Measurements from ENCODE around the gene DES. TPM values are rescaled to one million over a fixed set of nuclear protein-coding genes. Genes with fewer than 3 reads are reported as not detected.

Gene DES
- polyA plus RNA-seq = not detected

GRCh38 chr2:219418155-219419011 lies at the start of gene DES:
DES (plus strand) TSS chr2:219418377; CDS start chr2:219418463, 86 bp downstream.
- Mint-ChIP-seq H3K27ac (no peak within 1 kb of the TSS), H3K27me3 (peaks cover 28% of the 10 kb centered on the region), H3K4me1 (peaks cover 0 to 1% (median 0%) of the 10 kb centered on the region in 3 donors), H3K4me3 (peak within 1 kb of the TSS in 1 of 4 donors; percentile 39), H3K9me3 (no peaks in the 10 kb centered on the region), H3K36me3 (no peaks in the 10 kb centered on the region)

- Mint-ChIP-seq H3K27me3 (no peaks in the 10 kb centered on the region), H3K4me3 (no peak overlapping the region), H3K9me3 (no peaks in the 10 kb centered on the region), H3K27ac (no peak overlapping the region), H3K4me1 (peaks cover 0 to 2% (median 0%) of the 10 kb centered on the region in 3 donors), H3K36me3 (peaks cover 9% of the 10 kb centered on the region)
Measured at GRCh38 chr2:219368690-219369191, 49.4 kb upstream of the DES start.

DNA sequence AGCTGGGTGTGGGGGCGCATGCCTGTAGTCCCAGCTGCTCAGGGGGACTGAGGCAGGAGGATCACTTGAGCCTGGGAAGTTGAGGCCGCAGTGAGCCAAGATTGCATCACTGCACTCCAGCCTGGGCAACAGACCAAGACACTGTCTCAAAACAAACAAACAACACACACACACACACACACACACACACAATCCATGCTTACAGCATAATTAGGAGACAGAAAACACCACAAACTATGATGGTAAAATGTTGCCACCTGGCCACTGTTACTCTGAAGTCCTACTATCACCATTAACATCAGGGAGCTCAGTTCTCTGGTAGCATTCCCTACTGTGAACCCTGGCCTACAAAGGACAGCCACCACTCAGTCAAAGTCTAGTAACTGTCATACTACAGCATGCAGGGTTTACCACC lies 48.7 kb upstream of the DES start:
- Mint-ChIP-seq H3K4me1 (peaks cover 0 to 2% (median 0%) of the 10 kb centered on the region in 3 donors), H3K27ac (no peak overlapping the region), H3K9me3 (no peaks in the 10 kb centered on the region), H3K36me3 (peaks cover 14% of the 10 kb centered on the region), H3K27me3 (no peaks in the 10 kb centered on the region), H3K4me3 (no peak overlapping the region)

DNA sequence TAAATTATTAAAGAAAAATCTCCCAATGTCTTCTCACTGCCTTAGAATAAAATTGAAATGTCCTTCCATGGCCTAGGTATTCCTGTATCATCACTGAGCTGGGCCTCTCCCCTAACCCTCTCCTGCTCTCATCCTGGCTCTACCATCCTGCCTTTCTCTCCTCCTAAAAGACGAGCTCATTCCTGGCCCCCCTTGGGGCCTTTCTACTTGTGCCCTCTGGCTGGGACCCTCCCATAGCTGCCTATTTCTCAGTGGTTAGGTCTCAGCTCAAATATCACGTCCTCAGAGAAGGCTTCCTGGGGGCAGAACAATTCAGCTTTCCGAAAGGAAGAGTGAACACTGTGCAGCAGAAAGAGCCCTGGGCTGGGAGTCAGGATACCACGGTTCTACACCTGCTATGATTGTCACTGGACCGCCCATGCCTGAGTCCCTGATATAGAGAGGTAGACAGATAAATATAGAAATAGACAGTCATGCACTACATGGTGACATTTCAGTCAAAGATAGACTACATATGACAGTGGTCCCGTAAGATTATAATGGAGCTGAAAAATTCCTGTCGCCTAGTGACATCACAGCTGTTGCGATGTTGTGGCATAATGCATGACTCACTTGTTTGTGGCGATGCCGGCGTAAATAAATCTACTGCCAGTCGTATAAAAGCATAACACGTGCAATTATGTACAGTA lies 39.9 kb upstream of the DES start:
- Mint-ChIP-seq H3K4me1 (peaks cover 0 to 2% (median under 1%) of the 10 kb centered on the region in 3 donors), H3K27ac (no peak overlapping the region), H3K36me3 (peaks cover 16% of the 10 kb centered on the region), H3K9me3 (no peaks in the 10 kb centered on the region), H3K4me3 (no peak overlapping the region), H3K27me3 (no peaks in the 10 kb centered on the region)

DNA sequence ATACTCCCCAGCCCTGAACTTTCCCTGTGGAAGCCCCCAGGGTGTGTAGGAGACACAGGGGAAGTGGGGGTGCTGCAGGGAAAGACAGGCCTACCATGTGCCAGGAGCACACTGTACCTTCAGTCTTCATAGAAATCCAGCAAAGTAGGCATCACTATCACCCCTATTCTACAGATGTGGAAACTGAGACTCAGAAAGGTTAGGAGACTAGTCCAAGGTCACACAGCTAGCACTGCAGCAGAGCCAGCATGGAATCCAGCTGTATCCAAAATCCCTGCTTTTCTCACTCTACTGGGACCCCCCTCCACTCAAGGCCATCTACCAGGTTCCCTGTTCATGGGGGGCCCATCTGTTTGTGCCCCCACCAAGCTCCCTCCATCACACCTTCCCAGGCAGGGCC lies 37.3 kb upstream of the DES start:
- Mint-ChIP-seq H3K4me1 (peaks cover 0 to 4% (median 0%) of the 10 kb centered on the region in 3 donors), H3K4me3 (peak overlapping the region in 1 of 4 donors; percentile 49), H3K27me3 (no peaks in the 10 kb centered on the region), H3K27ac (no peak overlapping the region), H3K36me3 (peaks cover 7% of the 10 kb centered on the region), H3K9me3 (no peaks in the 10 kb centered on the region)

DNA sequence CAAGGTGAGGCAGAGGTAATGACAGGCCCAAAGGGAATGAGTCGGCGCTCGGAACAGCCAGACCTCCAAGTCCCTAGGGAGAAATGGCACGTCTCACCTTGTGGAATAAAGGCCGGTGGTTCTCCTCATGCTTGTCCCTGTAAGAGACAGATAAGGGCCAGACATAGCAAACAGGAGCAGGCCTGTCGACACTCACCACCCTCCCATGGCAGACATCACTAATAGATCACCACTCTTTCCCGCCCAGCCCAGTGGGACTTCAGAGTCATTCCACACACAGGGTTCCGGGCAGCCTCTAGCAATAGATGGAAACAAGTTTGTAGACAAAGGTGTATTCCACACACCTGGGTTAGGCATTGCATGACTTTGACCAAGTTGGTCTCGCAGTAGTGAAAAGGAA lies 36.7 kb upstream of the DES start:
- H3K27me3 Mint-ChIP-seq = no peaks in the 10 kb centered on the region
- no peak overlapping the region for H3K4me3 Mint-ChIP-seq
- peaks cover 7% of the 10 kb centered on the region for H3K36me3 Mint-ChIP-seq

DNA sequence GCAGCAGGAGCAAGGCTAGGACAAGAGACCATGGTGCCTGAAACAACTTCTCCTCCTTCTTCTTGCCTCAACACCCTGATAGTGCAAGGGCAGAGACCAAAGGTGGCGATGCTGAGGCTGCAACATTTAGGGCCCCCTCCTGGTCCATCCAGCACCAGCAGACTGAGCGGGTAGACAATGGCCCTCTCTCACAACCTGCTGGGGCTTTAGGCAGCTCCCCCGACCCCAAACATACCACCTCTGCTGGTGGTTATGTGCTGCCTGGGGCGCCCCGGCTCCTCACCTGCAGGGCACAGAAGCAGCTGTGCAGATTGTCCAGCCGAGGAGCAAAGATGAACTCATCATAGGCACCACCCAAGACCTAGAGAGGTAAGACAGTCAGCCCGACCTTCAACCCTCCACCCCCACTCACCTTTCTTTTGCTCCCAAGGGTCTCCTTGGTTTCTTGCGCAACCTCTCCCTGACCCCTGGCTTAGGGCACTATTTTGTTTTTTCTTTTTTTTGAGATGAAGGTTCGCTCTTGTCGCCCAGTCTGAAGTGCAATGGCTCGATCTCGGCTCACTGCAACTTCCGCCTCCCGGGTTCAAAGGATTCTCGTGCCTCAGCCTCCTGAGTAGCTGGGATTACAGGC lies 34.0 kb upstream of the DES start:
- peak overlapping the region in 1 of 3 donors; percentile 81 for H3K27ac Mint-ChIP-seq

More for the DNA sequence above, 36.7 kb upstream of the DES start:
- Mint-ChIP-seq H3K4me1 (peaks cover 2 to 4% (median 4%) of the 10 kb centered on the region in 3 donors), H3K27ac (no peak overlapping the region), H3K9me3 (no peaks in the 10 kb centered on the region)

DNA sequence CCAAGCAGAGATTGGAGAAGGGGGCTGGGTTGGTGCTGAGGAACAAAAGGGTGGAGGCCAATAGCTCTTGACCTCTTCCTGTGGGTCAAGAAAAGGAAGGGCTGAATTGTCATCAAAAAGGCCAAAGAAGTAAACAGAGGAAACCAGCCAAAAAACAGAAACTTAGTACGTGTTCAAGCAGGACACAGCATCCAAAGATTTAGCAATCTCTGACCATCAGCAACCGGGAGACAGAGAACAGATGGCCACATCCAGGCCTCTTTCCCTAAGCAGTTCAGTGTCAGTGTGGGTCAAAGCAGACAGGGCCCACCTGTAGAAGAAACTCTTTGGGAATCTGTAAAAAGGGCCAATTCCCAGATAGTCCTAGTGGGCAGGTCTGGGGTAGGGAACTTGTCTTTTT lies 33.3 kb upstream of the DES start:
- H3K36me3 Mint-ChIP-seq = peaks cover 7% of the 10 kb centered on the region
- no peaks in the 10 kb centered on the region for H3K27me3 Mint-ChIP-seq

More for the DNA sequence above, 34.0 kb upstream of the DES start:
- Mint-ChIP-seq H3K4me3 (peak overlapping the region in 1 of 4 donors; percentile 93), H3K9me3 (no peaks in the 10 kb centered on the region), H3K27me3 (no peaks in the 10 kb centered on the region), H3K4me1 (peaks cover 9 to 13% (median 11%) of the 10 kb centered on the region in 3 donors), H3K36me3 (peaks cover 7% of the 10 kb centered on the region)

DNA sequence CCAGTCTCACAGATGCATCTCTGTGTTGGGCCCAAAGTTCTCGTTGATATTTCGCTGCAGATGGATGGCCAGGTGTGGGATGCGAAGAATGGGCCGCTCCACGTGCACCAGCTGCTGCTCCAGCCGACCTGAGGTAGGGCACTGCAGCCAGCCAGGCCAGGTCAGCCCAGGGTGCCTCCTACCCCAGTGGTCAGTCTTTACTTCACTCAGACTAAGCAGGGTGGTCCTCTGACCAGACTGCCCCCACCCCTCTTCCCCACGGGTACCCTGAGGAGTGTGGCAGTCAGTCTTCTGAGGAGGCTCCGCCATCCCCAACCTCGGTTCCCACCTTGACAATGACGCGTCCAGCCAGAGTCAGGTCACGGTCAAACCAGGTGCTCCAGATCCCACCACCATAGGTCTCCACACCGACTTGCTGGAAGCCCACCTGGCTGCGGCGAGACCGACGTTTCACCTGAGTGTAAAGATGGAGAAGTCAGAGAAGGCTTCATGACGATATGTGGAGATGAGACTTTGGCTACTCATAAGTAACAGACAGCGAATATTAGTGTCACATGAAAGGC lies 32.1 kb upstream of the DES start:
- H3K36me3 Mint-ChIP-seq = peaks cover 7% of the 10 kb centered on the region
- no peaks in the 10 kb centered on the region for H3K27me3 Mint-ChIP-seq
- peak overlapping the region in 1 of 3 donors; percentile 94 for H3K27ac Mint-ChIP-seq
- peak overlapping the region; percentile 63 to 95 (median 93) for H3K4me3 Mint-ChIP-seq
- H3K4me1 Mint-ChIP-seq = peaks cover 9 to 13% (median 11%) of the 10 kb centered on the region in 3 donors
- H3K9me3 Mint-ChIP-seq = peaks cover 0 to under 1% (median 0%) of the 10 kb centered on the region in 3 donors

More for the DNA sequence above, 33.3 kb upstream of the DES start:
- H3K4me3 Mint-ChIP-seq = peak overlapping the region in 2 of 4 donors; percentile 12 to 93
- peak overlapping the region in 1 of 3 donors; percentile 81 for H3K27ac Mint-ChIP-seq
- H3K9me3 Mint-ChIP-seq = no peaks in the 10 kb centered on the region
- H3K4me1 Mint-ChIP-seq = peaks cover 9 to 13% (median 11%) of the 10 kb centered on the region in 3 donors

- Mint-ChIP-seq H3K36me3 (peaks cover 6% of the 10 kb centered on the region), H3K9me3 (peaks cover 0 to 3% (median 0%) of the 10 kb centered on the region in 3 donors), H3K4me3 (peak overlapping the region; percentile 93 to 96 (median 94)), H3K27ac (peak overlapping the region; percentile 86 to 98 (median 94)), H3K27me3 (no peaks in the 10 kb centered on the region), H3K4me1 (peaks cover 9 to 13% (median 11%) of the 10 kb centered on the region in 3 donors)
Measured at GRCh38 chr2:219386532-219387280, 31.5 kb upstream of the DES start.

DNA sequence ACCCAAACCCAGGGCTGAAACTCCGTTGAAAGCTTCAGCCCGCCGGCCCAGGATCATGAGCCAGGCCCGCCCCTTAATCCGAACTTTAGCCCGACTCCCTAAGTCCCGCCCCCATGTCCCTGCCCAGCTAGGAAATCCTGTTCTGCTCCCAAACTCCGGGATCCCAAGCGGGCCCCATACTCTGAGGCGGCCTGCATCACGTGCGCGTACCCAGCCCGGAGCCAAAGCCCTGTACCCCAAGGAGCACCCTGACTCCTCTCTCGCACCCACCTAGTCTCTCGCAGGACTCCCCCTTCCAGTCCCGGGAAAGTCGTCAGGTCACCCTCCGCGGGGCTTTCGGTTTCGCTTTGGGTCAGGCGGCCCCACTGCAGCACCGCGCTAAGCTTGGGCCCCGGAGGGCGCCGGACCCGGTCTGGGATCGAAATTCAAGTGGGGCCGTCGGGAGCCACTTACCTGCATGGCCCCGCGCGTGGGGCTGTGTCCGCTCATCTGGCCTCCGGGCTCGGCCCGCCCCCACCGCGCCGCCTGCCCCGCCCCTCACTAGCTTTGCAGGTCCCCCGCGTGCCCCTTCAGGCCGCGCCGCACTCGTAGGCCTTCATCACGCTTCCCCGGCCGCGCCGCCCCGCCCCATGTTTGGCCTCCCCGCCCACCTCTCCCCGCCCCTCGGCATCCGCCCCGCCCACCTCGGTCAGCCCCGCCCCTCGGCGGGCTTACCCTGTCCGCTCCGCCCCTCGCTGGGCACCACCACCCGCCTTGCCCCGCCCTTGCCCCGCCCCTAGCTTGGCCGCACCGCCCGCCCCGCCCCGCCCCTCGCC lies 30.7 kb upstream of the DES start, which contains the start of gene DNPEP:
DNPEP (minus strand) TSS at position 607 of the 815 bp plus-strand sequence; CDS start at position 489, 118 bp downstream.
- Mint-ChIP-seq H3K36me3 (peaks cover 4% of the 10 kb centered on the region), H3K27ac (peak within 1 kb of the TSS; percentile 86 to 98 (median 94)), H3K9me3 (peaks cover 0 to 3% (median 0%) of the 10 kb centered on the region in 3 donors)

GRCh38 chr2:219388121-219388906 lies 29.9 kb upstream of the DES start:
- H3K36me3 Mint-ChIP-seq = peaks cover 2% of the 10 kb centered on the region
- H3K27ac Mint-ChIP-seq = peak overlapping the region; percentile 86 to 94 (median 94)
- peaks cover 3% of the 10 kb centered on the region for H3K27me3 Mint-ChIP-seq
- H3K9me3 Mint-ChIP-seq = peaks cover 0 to 3% (median 0%) of the 10 kb centered on the region in 3 donors
- peak overlapping the region; percentile 64 to 93 (median 80) for H3K4me3 Mint-ChIP-seq
- peaks cover 9 to 13% (median 11%) of the 10 kb centered on the region in 3 donors for H3K4me1 Mint-ChIP-seq

More for the DNA sequence above, 30.7 kb upstream of the DES start, which contains the start of gene DNPEP:
- peaks cover 9 to 13% (median 11%) of the 10 kb centered on the region in 3 donors for H3K4me1 Mint-ChIP-seq
- H3K27me3 Mint-ChIP-seq = peaks cover under 1% of the 10 kb centered on the region
- peak within 1 kb of the TSS; percentile 93 to 96 (median 94) for H3K4me3 Mint-ChIP-seq

Data from IgD-negative memory B cell (primary cell).